ENCODE results near the gene SLC37A4. TPM values are rescaled to one million over a fixed set of nuclear protein-coding genes. Genes with fewer than 3 reads are reported as not detected.
"Not testable (repeated sequence)": the region's sequence is repeated elsewhere in the genome, so short reads cannot be mapped to it uniquely, and the experiment has no call there.

SLC37A4 gene
- total RNA-seq, 1 experiment from 2014 or later, result 108 TPM

DNA sequence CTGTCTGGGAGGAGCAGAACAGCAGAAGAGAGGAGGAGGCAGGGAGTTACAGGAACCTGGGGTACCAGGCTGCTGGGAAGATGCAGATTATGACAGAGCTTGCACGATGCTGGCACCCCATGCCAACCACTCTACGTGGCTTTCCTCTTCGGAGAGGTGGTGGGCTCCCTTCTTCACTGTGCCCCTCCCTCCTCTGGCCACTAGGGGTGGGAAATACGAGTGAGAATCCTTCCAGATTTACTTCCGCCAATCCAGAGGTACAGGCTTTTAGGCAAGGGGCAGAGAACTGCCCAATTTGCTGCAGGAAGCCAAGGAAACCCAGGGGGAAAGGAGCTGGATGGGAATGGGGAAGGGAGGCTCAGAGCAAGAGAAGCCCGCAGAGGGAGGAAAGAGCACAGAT, 14.0 kb upstream of the SLC37A4 start:
- Histone ChIP-seq H3K4me3 (ENCODE audit: low read depth, low read length) (no peak overlapping the region), H3K4me1 (peaks cover 6% of the 10 kb centered on the region; the same call in 1 of the 2 replicates), H3K9me3 (no peaks in the 10 kb centered on the region), H3K27me3 (replicated peaks; ENCODE audit: control insufficient read depth, insufficient read depth, low read length) (no peaks in the 10 kb centered on the region), H3K36me3 (ENCODE audit: control insufficient read depth, insufficient read depth, low read length) (peaks cover 18% of the 10 kb centered on the region)
- H3K27ac Mint-ChIP-seq (ENCODE audit: unreplicated experiment), result peak overlapping the region; percentile 63
- ChIA-PET POLR2A (interaction anchor here (0.6 kb wide), 2 partner anchors 47 to 57 kb away, joined by 3 to 9 read pairs; partner anchors contain the start of genes CENATAC and DPAGT1), CTCF (no interaction called here)
- intact Hi-C loops (cut with micrococcal nuclease; ENCODE audit: unreplicated experiment), result no loop called here
- no peaks in the 10 kb centered on the region for H3K27me3 Mint-ChIP-seq (ENCODE audit: insufficient read depth, unreplicated experiment)
- TF ChIP-seq, protein P1, sequence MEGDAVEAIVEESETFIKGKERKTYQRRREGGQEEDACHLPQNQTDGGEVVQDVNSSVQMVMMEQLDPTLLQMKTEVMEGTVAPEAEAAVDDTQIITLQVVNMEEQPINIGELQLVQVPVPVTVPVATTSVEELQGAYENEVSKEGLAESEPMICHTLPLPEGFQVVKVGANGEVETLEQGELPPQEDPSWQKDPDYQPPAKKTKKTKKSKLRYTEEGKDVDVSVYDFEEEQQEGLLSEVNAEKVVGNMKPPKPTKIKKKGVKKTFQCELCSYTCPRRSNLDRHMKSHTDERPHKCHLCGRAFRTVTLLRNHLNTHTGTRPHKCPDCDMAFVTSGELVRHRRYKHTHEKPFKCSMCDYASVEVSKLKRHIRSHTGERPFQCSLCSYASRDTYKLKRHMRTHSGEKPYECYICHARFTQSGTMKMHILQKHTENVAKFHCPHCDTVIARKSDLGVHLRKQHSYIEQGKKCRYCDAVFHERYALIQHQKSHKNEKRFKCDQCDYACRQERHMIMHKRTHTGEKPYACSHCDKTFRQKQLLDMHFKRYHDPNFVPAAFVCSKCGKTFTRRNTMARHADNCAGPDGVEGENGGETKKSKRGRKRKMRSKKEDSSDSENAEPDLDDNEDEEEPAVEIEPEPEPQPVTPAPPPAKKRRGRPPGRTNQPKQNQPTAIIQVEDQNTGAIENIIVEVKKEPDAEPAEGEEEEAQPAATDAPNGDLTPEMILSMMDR (IDR thresholded peaks at IDR 0.05; ENCODE audit: insufficient read depth in 1 of 2, low read depth in 1 of 2, low read length in 1 of 2, severe bottlenecking in 1 of 2, unreplicated experiment in 1 of 2), result peak; percentile 38 to 48
- no TSS peak for BruUV-seq (replicated peaks)
- H3K4me3 Mint-ChIP-seq (ENCODE audit: unreplicated experiment), result no peak overlapping the region
- peaks cover 10% of the 10 kb centered on the region for H3K4me1 Mint-ChIP-seq (ENCODE audit: low read depth, unreplicated experiment)
- DNase-seq, result no peak
- H3K9me3 Mint-ChIP-seq (ENCODE audit: unreplicated experiment), result no peaks in the 10 kb centered on the region
- H3K36me3 Mint-ChIP-seq (ENCODE audit: insufficient read depth, unreplicated experiment), result peaks cover 62% of the 10 kb centered on the region

DNA sequence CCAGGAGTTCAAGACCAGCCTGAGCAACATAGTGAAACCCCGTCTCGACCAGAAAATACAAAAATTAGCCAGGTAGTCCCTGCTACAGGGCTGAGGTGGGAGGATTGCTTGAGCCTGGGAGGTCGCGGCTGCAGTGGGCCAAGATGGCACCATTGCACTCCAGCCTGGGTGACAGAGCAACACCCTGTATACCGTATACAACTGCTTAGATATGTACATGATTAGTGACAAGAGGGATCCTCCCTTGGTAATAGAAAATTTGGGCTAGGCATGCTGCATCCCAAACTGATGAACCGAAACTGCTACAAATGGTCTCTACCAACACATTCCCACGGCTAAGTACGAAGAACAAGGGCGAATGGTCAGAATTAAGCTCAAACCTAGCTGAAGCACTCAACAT, 12.2 kb upstream of the SLC37A4 start:
- ChIA-PET CTCF (interaction anchor here (1.5 kb wide), 1 partner anchor 11 kb away, joined by 6 read pairs; no protein-coding TSS in a partner anchor), POLR2A (interaction anchor here (0.7 kb wide), 1 partner anchor 13 kb away, joined by 7 read pairs; no protein-coding TSS in a partner anchor)
- peaks cover 11% of the 10 kb centered on the region for H3K36me3 ChIP-seq (ENCODE audit: control insufficient read depth, insufficient read depth, low read length)
- no peaks in the 10 kb centered on the region for H3K9me3 Mint-ChIP-seq (ENCODE audit: unreplicated experiment)
- TF ChIP-seq, protein P1 (IDR thresholded peaks at IDR 0.05; ENCODE audit: insufficient read depth in 1 of 2, low read depth in 1 of 2, low read length in 1 of 2, severe bottlenecking in 1 of 2, unreplicated experiment in 1 of 2), result no peak
- no peaks in the 10 kb centered on the region for H3K9me3 ChIP-seq
- H3K4me3 ChIP-seq (ENCODE audit: low read depth, low read length), result no peak overlapping the region
- H3K4me1 ChIP-seq, result peaks cover 6% of the 10 kb centered on the region; the same call in 1 of the 2 replicates
- H3K4me1 Mint-ChIP-seq (ENCODE audit: low read depth, unreplicated experiment), result peaks cover 10% of the 10 kb centered on the region
- no peak overlapping the region for H3K4me3 Mint-ChIP-seq (ENCODE audit: unreplicated experiment)
- H3K27me3 Mint-ChIP-seq (ENCODE audit: insufficient read depth, unreplicated experiment), result no peaks in the 10 kb centered on the region
- no peak overlapping the region for H3K27ac Mint-ChIP-seq (ENCODE audit: unreplicated experiment)
- DNase-seq, result no peak
- intact Hi-C loops (cut with micrococcal nuclease; ENCODE audit: unreplicated experiment), result no loop called here
- H3K36me3 Mint-ChIP-seq (ENCODE audit: insufficient read depth, unreplicated experiment), result peaks cover 44% of the 10 kb centered on the region
- no peaks in the 10 kb centered on the region for H3K27me3 ChIP-seq (replicated peaks; ENCODE audit: control insufficient read depth, insufficient read depth, low read length)
- BruUV-seq (replicated peaks), result no TSS peak

DNA sequence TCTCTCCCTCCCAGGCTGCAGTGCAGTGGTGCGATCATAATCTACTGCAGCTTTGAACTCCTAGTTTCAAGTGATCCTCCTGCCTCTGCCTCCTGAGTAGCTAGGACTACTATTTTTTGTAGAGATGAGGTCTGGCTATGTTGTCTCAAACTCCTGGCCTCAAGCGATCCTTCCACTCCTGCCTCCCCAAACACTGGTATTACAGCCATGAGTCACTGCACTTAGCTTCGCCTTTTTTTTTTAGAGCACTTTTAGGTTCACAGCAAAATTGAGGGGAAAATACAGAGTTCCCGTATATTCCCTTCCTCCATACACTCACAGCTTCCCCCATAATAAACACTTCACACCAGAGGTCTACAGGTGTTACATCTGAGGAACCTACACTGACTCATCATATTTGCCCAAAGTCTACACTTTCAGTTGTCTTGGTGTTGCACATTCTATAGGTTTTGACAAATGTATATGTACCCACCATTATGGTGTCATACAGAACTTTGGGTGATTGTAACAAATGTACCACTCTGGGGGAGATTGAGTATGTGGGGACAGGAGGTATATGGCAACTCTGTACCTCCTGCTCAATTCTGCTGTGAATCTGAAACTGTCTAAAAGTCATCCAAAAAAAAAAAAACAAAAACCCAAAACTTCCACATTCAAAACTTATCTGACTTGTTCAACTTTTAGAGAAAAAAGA, 11.3 kb upstream of the SLC37A4 start:
- Mint-ChIP-seq H3K27ac (ENCODE audit: unreplicated experiment) (no peak overlapping the region), H3K4me3 (ENCODE audit: unreplicated experiment) (no peak overlapping the region), H3K9me3 (ENCODE audit: unreplicated experiment) (no peaks in the 10 kb centered on the region), H3K27me3 (ENCODE audit: insufficient read depth, unreplicated experiment) (no peaks in the 10 kb centered on the region), H3K36me3 (ENCODE audit: insufficient read depth, unreplicated experiment) (peaks cover 35% of the 10 kb centered on the region), H3K4me1 (ENCODE audit: low read depth, unreplicated experiment) (peaks cover 10% of the 10 kb centered on the region)
- intact Hi-C loops (cut with micrococcal nuclease; ENCODE audit: unreplicated experiment), result no loop called here
- ChIA-PET POLR2A (interaction anchor here (0.6 kb wide), 1 partner anchor 9 kb away, joined by 4 read pairs; no protein-coding TSS in a partner anchor), CTCF (interaction anchor here (1.5 kb wide), 1 partner anchor 11 kb away, joined by 6 read pairs; no protein-coding TSS in a partner anchor)
- no TSS peak for BruUV-seq (replicated peaks)
- no peaks in the 10 kb centered on the region for H3K27me3 ChIP-seq (replicated peaks; ENCODE audit: control insufficient read depth, insufficient read depth, low read length)
- peaks cover 6% of the 10 kb centered on the region; the same call in 1 of the 2 replicates for H3K4me1 ChIP-seq
- no peak for DNase-seq
- H3K4me3 ChIP-seq (ENCODE audit: low read depth, low read length), result no peak overlapping the region
- H3K9me3 ChIP-seq, result no peaks in the 10 kb centered on the region
- peaks cover 9% of the 10 kb centered on the region for H3K36me3 ChIP-seq (ENCODE audit: control insufficient read depth, insufficient read depth, low read length)
- TF ChIP-seq, protein P1 (IDR thresholded peaks at IDR 0.05; ENCODE audit: insufficient read depth in 1 of 2, low read depth in 1 of 2, low read length in 1 of 2, severe bottlenecking in 1 of 2, unreplicated experiment in 1 of 2), result no peak

DNA sequence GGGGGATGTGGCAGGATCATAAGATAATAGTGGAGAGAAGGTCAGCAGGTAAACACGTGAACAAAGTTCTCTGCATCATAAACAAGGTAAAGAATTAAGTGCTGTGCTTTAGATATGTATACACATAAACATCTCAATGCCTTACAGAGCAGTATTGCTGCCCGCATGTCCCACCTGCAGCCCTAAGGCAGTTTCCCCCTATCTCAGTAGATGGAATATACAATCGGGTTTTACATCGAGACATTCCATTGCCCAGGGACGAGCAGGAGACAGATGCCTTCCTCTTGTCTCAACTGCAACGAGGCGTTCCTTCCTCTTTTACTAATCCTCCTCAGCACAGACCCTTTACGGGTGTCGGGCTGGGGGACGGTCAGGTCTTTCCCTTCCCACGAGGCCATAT, 8.8 kb upstream of the SLC37A4 start:
- H3K27me3 Mint-ChIP-seq (ENCODE audit: insufficient read depth, unreplicated experiment); H3K9me3 ChIP-seq; DNase-seq; H3K36me3 ChIP-seq (ENCODE audit: control insufficient read depth, insufficient read depth, low read length); H3K4me3 ChIP-seq (ENCODE audit: low read depth, low read length); H3K27me3 ChIP-seq (replicated peaks; ENCODE audit: control insufficient read depth, insufficient read depth, low read length); H3K27ac Mint-ChIP-seq (ENCODE audit: unreplicated experiment); intact Hi-C loops (cut with micrococcal nuclease; ENCODE audit: unreplicated experiment); BruUV-seq (replicated peaks); CTCF ChIA-PET; H3K9me3 Mint-ChIP-seq (ENCODE audit: unreplicated experiment); H3K4me3 Mint-ChIP-seq (ENCODE audit: unreplicated experiment); H3K4me1 Mint-ChIP-seq (ENCODE audit: low read depth, unreplicated experiment); H3K4me1 ChIP-seq; POLR2A ChIA-PET: not testable (repeated sequence)
- peaks cover 11% of the 10 kb centered on the region for H3K36me3 Mint-ChIP-seq (ENCODE audit: insufficient read depth, unreplicated experiment)

Measured in Caco-2 (cell line).